IMR-90 (cell line): ENCODE results near the gene STK33. TPM values are rescaled to one million over a fixed set of nuclear protein-coding genes. Genes with fewer than 3 reads are reported as not detected.

ENCODE experiments used
- ATAC-seq: fragments of 200-7000 bp; cut with Tn5 transposase; 2 replicates; pipeline ENCODE4 v1.9.1; 2020; ENCODE audit warnings: low read depth, mild to moderate bottlenecking, moderate library complexity
- BruUV-seq: library from RNA; stranded (reverse); fragments of 400-500 nt; replicated peaks from 2 replicates; lab custom pipeline; 2021; lab: Mats Ljungman, UMichigan
- CTCF ChIA-PET: fragments of 300-600 bp; formaldehyde crosslinking; extraction: SDS; loops from one replicate; lab custom pipeline; 2021; ENCODE audit warnings: antibody characterized with exemption; lab: Yijun Ruan, JAX
- POLR2A ChIA-PET: fragments of 300-600 bp; sonication (Branson Sonifier 250); formaldehyde crosslinking; loops from one replicate; lab custom pipeline; 2022; ENCODE audit warnings: antibody characterized with exemption; ENCODE audit not compliant: unreplicated experiment; lab: Charles Lee
- DNase-seq: peaks from one replicate; pipeline ENCODE4 v3.0.0; 2013
- H2AFZ ChIP-seq: replicated peaks from 2 replicates; pipeline ENCODE3; 2013; ENCODE audit warnings: low read length, mild to moderate bottlenecking; ENCODE audit not compliant: poor library complexity
- H2AK5ac ChIP-seq: 2 replicates; pipeline ENCODE4 v1.6.1; 2013; ENCODE audit warnings: low read depth, low read length, inconsistent platforms
- H2AK9ac ChIP-seq: replicated peaks from 2 replicates; pipeline ENCODE3; 2013; ENCODE audit warnings: mild to moderate bottlenecking, low read depth, low read length, moderate library complexity; ENCODE audit not compliant: poor library complexity
- H2BK120ac ChIP-seq: 2 replicates; pipeline ENCODE4 v1.6.1; 2013; ENCODE audit warnings: low read depth, low read length, inconsistent platforms
- H2BK15ac ChIP-seq: 3 replicates; pipeline ENCODE4 v1.6.1; 2013; ENCODE audit warnings: low read depth, low read length, inconsistent platforms
- H2BK20ac ChIP-seq: 2 replicates; pipeline ENCODE4 v1.6.1; 2013; ENCODE audit warnings: low read depth, mild to moderate bottlenecking, inconsistent platforms, low read length, moderate library complexity
- H2BK5ac ChIP-seq: 2 replicates; pipeline ENCODE4 v1.6.1; 2013; ENCODE audit warnings: mild to moderate bottlenecking, low read depth, low read length, inconsistent platforms; ENCODE audit not compliant: poor library complexity, severe bottlenecking
- H3K14ac ChIP-seq: replicated peaks from 2 replicates; pipeline ENCODE4 v1.6.1; 2013; ENCODE audit warnings: low read depth, low read length, inconsistent platforms
- H3K18ac ChIP-seq: 2 replicates; pipeline ENCODE4 v1.6.1; 2013; ENCODE audit warnings: low read depth, low read length, control low read depth
- H3K23ac ChIP-seq: 2 replicates; pipeline ENCODE4 v1.6.1; 2013; ENCODE audit warnings: low read depth, low read length, inconsistent platforms
- H3K27ac ChIP-seq: 2 replicates; pipeline ENCODE4 v1.5.1; 2013; ENCODE audit warnings: mild to moderate bottlenecking, control low read depth, low read length; ENCODE audit not compliant: insufficient read depth
- H3K27me3 ChIP-seq: 2 replicates; pipeline ENCODE4 v1.6.1; 2013; ENCODE audit warnings: low read length; ENCODE audit not compliant: control insufficient read depth, insufficient read depth
- H3K36me3 ChIP-seq: 2 replicates; pipeline ENCODE4 v1.6.1; 2013; ENCODE audit warnings: low read length, mixed read lengths; ENCODE audit not compliant: control insufficient read depth, insufficient read depth
- H3K4ac ChIP-seq: 2 replicates; pipeline ENCODE4 v1.6.1; 2013; ENCODE audit warnings: low read depth, low read length, inconsistent platforms
- H3K4me1 ChIP-seq: 2 replicates; pipeline ENCODE4 v1.6.1; 2013; ENCODE audit warnings: low read length, mixed read lengths; ENCODE audit not compliant: control insufficient read depth, insufficient read depth
- H3K4me2 ChIP-seq: 2 replicates; pipeline ENCODE4 v1.6.1; 2013; ENCODE audit warnings: low read depth, mild to moderate bottlenecking, control low read depth, low read length, moderate library complexity
- H3K4me3 ChIP-seq: 2 replicates; pipeline ENCODE4 v1.5.1; 2013; ENCODE audit warnings: low read depth, mild to moderate bottlenecking, control low read depth, low read length, moderate library complexity; ENCODE audit not compliant: insufficient read depth
- H3K56ac ChIP-seq: 2 replicates; pipeline ENCODE4 v1.6.1; 2013; ENCODE audit warnings: low read length, inconsistent platforms; ENCODE audit not compliant: insufficient read depth; ENCODE audit errors: extremely low read depth
- H3K79me1 ChIP-seq, 2 experiments: 2 replicates each; pipeline ENCODE4 v1.6.1; 2013; ENCODE audit warnings: low read length in 2 of 2, inconsistent platforms in 1 of 2, low read depth in 1 of 2
- H3K9ac ChIP-seq: 2 replicates; pipeline ENCODE4 v1.6.1; 2013; ENCODE audit warnings: low read depth, low read length, control low read depth
- H3K9me1 ChIP-seq: 2 replicates; pipeline ENCODE4 v1.6.1; 2013; ENCODE audit warnings: low read length, inconsistent platforms; ENCODE audit not compliant: insufficient read depth
- H3K9me3 ChIP-seq: 2 replicates; pipeline ENCODE4 v1.6.1; 2013; ENCODE audit warnings: low read length; ENCODE audit not compliant: control insufficient read depth, insufficient read depth
- H4K20me1 ChIP-seq: 2 replicates; pipeline ENCODE4 v1.6.1; 2013; ENCODE audit warnings: low read length, inconsistent platforms; ENCODE audit not compliant: insufficient read depth
- H4K5ac ChIP-seq: 2 replicates; pipeline ENCODE4 v1.6.1; 2013; ENCODE audit warnings: mild to moderate bottlenecking, low read depth, low read length, control low read depth
- H4K8ac ChIP-seq, 2 experiments: 2 replicates each; pipeline ENCODE4 v1.6.1; 2013; ENCODE audit warnings: low read depth in 2 of 2, low read length in 2 of 2, control low read depth in 1 of 2, inconsistent platforms in 1 of 2
- H4K91ac ChIP-seq: 2 replicates; pipeline ENCODE4 v1.6.1; 2013; ENCODE audit warnings: low read depth, low read length, inconsistent platforms; ENCODE audit not compliant: insufficient read depth
- BHLHE40 ChIP-seq: fragments of 150-350 bp; IDR thresholded peaks from 2 replicates; pipeline ENCODE4 v1.6.1; 2016; ENCODE audit warnings: mild to moderate bottlenecking, low read depth, low read length
- CEBPB ChIP-seq: IDR thresholded peaks from 2 replicates; pipeline ENCODE4 v1.6.1; 2012; ENCODE audit warnings: low read depth, low read length, improper control_type of control experiment
- CHD1 ChIP-seq: IDR thresholded peaks from 2 replicates; pipeline ENCODE4 v1.6.1; 2012; ENCODE audit warnings: low read depth, low read length, improper control_type of control experiment
- MAZ ChIP-seq: IDR thresholded peaks from 2 replicates; pipeline ENCODE4 v1.6.1; 2012; ENCODE audit warnings: low read depth, mild to moderate bottlenecking, low read length, improper control_type of control experiment, moderate library complexity, borderline replicate concordance
- RAD21 ChIP-seq: IDR thresholded peaks from 2 replicates; pipeline ENCODE4 v1.6.1; 2012; ENCODE audit warnings: low read length, improper control_type of control experiment
- RCOR1 ChIP-seq: IDR thresholded peaks from 2 replicates; pipeline ENCODE4 v1.6.1; 2012; ENCODE audit warnings: mild to moderate bottlenecking, low read length, improper control_type of control experiment; ENCODE audit not compliant: insufficient replicate concordance
- RFX5 ChIP-seq: IDR thresholded peaks from 2 replicates; pipeline ENCODE4 v1.8.0; 2012; ENCODE audit warnings: low read depth, mild to moderate bottlenecking, low read length, moderate library complexity
- SMC3 ChIP-seq: fragments of 150-350 bp; IDR thresholded peaks from 2 replicates; pipeline ENCODE4 v1.6.1; 2016; ENCODE audit warnings: low read depth, mild to moderate bottlenecking, antibody characterized with exemption, low read length, moderate library complexity
- WGBS, 2 experiments: methylation state at CpG; one replicate each; pipeline versions ENCODE4 v1.1.5 to v1.1.7; 2013; ENCODE audit warnings: missing lambda C conversion rate in 2 of 2; ENCODE audit not compliant: insufficient read length in 1 of 2; ENCODE audit errors: extremely low coverage in 2 of 2; 5-methylcytosine and 5-hydroxymethylcytosine counted together
- dilution Hi-C: fragments of 300-500 bp; cut with HindIII; formaldehyde crosslinking; loops from one replicate; pipeline ENCODE4 v1.14.3; 2018; ENCODE audit warnings: low sequenced_read_pairs; ENCODE audit not compliant: unreplicated experiment
- in situ Hi-C: fragments of 300-500 bp; cut with MboI; formaldehyde crosslinking; loops from 3 replicates; pipeline ENCODE4 v1.14.3; 2019; ENCODE audit warnings: low sequenced_read_pairs, inconsistent platforms, mixed read lengths
- intact Hi-C: fragments of 100-400 bp; cut with micrococcal nuclease; formaldehyde crosslinking; loops from 2 replicates; pipeline ENCODE4 v1.10.0; 2022
- polyA plus RNA-seq, 3 experiments: library from polyadenylated mRNA; depleted of rRNA; stranded (reverse); fragments of >200 nt; gene quantifications; 2 replicates each; pipeline ENCODE4 v1.2.3, GENCODE V29; 2012; ENCODE audit warnings: low replicate concordance in 1 of 3
- total RNA-seq: library from RNA; depleted of rRNA; stranded (reverse); fragments of >200 nt; gene quantifications from 2 replicates; pipeline ENCODE4 v1.2.3, GENCODE V29; 2012

STK33 gene
- total and polyA plus RNA-seq, 2 of the 4 experiments (the other 2 are of a cell fraction) = 2.3 to 2.6 TPM

- in situ Hi-C loops = no loop called here
- Histone ChIP-seq H3K79me1 (no peaks in the 10 kb centered on the region), H3K23ac (no peak overlapping the region), H3K27me3 (no peaks in the 10 kb centered on the region), H3K36me3 (no peaks in the 10 kb centered on the region), H2BK5ac (no peak overlapping the region), H2AK9ac (no peak overlapping the region), H4K5ac (no peak overlapping the region), H3K18ac (no peak overlapping the region), H2AFZ (no peak overlapping the region), H2AK5ac (no peak overlapping the region), H3K4me3 (no peak overlapping the region), H3K4me1 (no peaks in the 10 kb centered on the region), H3K56ac (no peak overlapping the region), H3K4ac (no peak overlapping the region), H3K27ac (no peak overlapping the region), H2BK120ac (no peak overlapping the region), H3K4me2 (no peak overlapping the region), H3K9me1 (no peaks in the 10 kb centered on the region), H4K8ac (no peak overlapping the region), H4K91ac (no peak overlapping the region), H2BK20ac (no peak overlapping the region), H3K9me3 (no peaks in the 10 kb centered on the region), H2BK15ac (no peak overlapping the region), H3K9ac (no peak overlapping the region), H3K14ac (no peak overlapping the region), H4K20me1 (no peaks in the 10 kb centered on the region)
- ChIA-PET POLR2A (no interaction called here), CTCF (no interaction called here)
- BruUV-seq = no TSS peak
- no CpG with 5 or more reads among the region's 3 CpGs for WGBS, 2 experiments
- DNase-seq = no peak
- no peak for ATAC-seq
- no peak for TF ChIP-seq RAD21
- no peak for TF ChIP-seq RFX5
- TF ChIP-seq MAZ = no peak
- TF ChIP-seq CHD1 = no peak
- no peak for TF ChIP-seq CEBPB
- TF ChIP-seq BHLHE40 = no peak
- TF ChIP-seq RCOR1 = no peak
- no peak for TF ChIP-seq SMC3
- dilution Hi-C loops = no loop called here
- intact Hi-C loops = no loop called here
These were observed 113.2 kb downstream of the STK33 start for GRCh38 chr11:8480858-8481257.
